GM19372 (cell line): ENCODE data around the gene PCBP3.
"Not testable (repeated sequence)": the region's sequence is repeated elsewhere in the genome, so short reads cannot be mapped to it uniquely, and the experiment has no call there.

Source experiments
- ATAC-seq: cut with Tn5 transposase; IDR thresholded peaks from one replicate; pipeline ENCODE4 v1.9.1; 2021; ENCODE audit warnings: mild to moderate bottlenecking, low read depth, moderate library complexity; ENCODE audit not compliant: unreplicated experiment

Gene PCBP3

DNA sequence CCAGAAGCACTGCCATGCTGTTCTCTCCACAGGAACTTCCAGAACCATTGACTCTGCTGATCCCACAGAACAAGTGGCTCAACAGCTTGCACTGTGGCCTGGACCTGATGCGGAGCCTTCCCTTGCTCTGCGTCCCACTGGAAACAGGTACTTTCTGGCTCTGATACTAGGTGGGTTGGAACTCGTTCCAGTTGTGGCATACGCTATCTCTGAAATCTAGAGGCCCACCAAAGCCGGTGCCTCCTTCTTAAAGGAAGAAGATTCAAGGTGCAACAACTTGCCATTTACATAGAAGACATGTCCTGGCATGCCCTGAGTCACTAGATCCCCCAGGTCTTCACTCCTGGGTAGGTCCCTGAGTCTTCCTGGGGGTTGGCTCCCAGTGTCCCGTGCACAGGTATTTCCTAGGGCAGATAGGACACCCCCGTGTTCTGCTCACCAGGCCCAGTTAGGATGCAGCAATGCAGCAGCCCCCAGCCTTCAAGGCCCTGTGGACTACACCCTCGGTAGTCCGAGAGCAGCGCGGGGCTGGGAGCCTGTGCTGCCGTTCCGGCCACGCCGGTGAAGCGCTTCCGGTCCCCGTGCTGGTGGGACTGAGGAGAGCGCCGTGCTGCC, 10.8 kb upstream of the PCBP3 start:
- ATAC-seq = no peak

DNA sequence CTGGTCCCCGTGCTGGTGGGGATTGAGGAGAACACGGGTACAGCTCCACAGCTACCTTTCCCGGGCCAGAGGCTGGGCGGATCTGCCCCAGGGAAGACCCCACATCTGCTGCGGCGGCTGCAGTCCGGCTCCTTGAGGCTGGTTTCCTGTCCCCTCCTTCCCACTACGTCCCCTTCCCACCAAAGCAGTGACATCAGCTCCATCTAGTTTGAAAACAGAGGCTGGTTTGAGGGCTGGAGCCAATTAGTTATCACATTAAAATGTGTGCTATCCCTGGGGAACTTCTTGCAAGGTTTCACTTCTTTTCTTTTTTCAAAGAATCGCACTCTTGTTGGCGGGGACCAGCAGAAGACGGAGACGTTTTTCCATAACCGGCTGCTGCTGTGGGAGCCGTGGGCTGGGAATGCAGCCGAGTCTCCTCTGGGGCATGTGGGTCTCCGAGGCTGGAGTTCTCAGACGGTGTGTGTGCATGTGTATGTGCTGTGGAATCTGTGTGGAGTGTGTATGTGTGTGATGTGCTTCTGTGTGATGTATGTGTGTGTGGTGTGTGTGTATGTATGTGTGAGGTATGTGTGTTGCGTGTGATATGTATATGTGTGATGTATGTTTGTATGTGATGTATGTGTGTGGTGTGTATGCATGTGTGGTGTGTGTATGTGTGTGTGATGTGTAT, 8.9 kb upstream of the PCBP3 start:
- no peak for ATAC-seq

DNA sequence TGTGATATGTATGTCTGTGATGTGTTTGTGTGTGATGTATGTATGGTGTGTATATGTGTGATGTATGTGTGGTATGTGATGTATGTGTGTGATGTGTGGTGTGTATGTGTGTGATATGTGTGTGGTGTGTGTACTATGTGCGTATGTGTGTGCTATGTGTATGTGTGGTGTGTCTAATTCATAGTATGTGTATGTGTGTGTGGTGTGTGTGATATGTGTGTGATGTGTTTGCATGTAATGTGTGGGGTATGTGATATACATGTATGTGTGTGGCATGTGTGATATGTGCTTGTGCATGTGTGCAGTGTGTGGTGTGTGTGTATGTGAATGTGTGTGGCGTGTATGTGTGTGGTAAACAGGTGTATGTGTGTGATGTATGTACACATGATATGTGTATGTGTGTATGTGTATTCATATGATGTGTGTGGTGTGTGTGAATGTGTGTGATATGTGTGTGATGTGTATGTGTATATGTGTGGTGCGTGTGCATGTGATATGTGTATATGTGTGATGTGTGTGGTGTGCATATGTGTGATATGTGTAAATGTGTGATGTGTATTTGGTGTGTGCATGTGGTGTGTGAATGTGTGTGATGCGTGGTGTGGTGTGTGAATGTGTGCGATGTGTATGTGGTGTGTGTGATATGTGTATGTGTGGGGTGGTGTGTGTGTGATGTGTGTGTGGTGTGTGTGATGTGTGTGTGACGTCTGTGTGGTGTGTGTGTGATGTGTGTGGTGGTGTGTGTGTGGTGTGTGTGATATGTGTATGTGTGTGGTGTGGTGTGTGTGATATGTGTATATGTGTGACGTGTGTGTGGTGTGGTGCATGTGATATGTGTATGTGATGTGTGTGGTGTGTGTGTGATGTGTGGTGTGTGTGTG, 8.0 kb upstream of the PCBP3 start:
- ATAC-seq = no peak

DNA sequence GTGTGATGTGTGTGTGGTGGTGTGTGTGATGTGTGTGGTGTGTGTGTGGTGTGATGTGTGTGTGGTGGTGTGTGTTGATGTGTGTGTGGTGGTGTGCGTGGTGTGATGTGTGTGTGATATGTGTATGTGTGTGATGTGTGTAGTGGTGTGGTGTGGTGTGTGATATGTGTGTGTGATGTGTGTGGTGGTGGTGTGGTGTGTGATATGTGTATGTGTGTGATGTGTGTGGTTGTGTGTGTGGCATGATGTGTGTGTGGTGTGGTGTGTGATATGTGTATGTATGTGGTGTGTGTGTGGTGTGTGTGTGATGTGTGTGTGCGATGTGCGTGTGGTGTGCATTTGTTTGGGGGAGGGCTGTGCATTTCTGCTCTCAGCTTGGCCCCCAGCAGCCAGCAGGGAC, 7.1 kb upstream of the PCBP3 start:
- ATAC-seq = no peak

DNA sequence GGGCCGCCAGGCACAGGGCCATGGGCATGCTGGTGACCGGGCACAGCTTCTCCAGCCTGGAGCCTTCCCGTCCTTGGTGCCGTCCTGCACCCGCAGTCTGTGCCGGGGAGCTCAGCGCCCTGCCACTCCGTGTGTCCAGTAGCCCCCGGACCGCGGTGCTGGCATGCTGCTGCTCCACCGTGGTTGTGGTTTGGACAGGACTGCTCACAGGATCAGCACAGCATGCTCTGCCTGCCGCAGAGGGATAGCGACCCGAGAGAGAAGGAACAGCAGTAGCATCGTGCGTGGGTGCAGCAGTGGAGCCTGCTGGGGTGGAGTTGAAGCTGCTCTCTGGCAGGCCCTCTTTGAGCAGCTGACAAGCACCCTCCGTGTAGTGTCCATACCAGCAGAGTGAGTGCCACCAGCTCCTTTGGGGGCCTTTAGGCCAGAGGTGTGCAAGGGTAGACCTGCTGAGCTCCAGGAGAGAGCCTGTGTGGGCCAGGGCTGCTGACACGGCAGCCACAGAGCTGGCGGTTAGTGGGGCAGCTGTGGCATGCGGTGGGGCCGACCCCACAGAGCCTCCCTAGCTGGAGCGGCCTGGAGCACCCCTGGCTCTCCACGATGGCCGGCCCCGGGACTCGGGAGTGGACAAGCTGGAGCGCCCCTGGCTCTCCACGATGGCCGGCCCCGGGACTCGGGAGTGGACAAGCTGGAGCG, 6.4 kb upstream of the PCBP3 start:
- no peak for ATAC-seq

DNA sequence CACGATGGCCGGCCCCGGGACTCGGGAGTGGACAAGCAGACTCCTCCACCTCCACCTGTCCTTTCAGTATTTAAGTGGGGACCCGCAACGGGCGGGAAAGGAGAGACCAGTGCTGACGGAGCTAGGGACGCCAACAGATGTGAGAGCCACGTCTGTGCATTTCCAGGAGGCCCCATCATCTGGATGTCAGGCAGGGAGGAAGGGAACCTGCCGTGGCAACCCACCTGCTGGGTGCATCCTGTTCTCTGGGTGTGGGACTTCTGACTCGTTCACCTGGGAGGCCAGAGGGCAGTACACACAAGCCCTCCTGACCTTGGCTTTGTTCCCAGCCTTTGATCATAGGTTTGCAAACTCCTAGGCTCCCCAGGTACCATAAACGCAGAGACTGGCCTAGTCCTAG, 5.6 kb upstream of the PCBP3 start:
- no peak for ATAC-seq

DNA sequence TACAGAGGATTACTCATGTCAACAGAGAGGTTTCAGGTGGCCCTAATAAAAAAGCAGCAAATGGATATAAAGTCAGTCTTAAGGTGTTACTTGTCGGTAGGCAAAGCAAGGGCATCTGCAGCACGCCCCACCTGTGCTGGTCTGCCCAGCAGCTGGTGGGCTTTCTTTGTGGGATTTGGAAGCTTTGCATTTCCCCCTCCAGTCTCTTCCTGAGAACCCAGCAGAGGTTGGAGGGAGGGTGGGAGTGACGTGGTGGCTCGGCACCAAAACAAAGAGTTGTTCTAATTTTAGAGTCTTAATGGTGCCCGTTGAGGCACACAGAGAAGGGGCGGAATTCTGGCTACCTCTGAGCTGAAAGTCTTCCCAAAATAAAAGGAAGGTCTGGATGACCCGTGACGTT, 4.8 kb upstream of the PCBP3 start:
- ATAC-seq = no peak

DNA sequence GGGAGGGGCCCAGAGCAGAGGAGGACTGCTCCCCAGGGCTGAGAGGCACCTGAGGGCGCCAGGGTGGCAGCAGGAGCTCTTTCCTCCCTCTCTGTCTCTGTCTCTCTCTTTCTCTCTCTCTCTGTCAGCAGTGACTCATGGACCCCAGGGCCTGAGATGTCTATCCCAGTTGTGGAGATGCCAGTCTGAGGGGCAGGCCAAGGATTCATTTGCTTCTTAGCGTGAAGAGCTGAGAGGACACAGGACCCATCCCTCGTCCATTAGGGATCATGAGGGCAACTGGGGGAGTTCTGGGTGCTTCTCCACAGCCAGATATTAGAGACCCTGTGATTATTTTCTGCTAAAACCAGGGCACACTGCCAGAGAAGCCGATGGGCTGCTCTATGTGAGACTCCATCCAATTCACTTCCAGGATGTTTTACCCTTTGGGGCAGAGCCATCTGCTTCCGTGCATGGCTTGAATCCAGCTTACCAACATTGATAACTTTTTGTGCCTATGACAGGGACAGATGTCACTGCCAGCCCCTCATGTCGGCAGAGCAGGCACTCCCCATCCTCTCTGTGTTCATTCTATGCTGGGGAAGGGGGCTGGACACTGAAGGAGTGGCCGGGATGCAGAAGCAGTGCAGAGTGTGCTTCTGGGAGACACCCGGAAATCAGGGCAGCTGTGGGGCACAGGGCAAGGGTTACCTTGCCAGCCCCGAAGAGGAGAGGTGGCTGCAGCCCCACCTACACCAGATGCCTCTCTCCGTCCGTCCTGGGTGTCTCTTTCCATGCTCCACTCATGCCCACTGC, 4.1 kb upstream of the PCBP3 start:
- no peak for ATAC-seq

DNA sequence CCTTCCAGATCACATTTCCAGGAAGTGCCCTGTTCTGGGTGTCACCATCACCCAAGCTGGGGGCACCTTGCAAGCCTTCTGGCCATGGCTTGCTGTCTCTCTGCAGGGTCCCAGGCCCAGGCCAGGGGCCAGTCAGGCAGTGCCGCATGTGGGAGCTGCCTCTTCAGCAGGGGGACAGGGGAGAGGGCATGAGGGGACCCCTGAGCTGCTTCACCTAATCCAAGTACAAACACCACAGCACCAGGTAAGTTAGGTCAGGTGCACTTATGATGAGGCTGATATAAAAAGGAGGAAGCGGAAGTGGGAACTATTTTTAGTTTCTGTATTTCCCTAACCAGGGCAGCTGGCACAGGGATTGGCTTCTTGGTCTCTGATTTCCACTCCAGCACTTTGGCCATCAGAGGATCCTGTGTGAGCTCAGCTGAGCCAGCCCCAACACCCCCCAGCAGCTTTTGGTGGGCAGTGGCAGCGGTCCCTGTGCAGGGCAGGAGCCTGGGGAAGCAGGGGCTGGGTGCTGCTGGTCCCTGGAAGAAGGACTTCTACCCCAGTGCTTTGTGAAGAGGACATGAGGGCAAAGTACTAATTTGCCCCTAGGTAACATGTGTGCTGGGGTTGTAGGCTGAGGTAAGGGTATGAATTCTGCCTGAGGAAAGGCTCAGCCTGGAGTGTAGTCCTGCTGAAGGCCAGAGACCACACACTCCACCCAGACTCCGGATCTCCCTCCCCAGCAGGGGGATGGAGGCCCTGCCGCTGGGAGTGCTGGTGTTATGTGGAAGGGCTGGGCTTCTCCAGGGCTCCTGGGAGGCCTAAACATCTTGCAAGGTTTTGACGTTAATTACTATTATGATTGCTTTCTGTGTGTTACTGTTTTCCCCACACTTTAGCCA, 3.3 kb upstream of the PCBP3 start:
- ATAC-seq = no peak

DNA sequence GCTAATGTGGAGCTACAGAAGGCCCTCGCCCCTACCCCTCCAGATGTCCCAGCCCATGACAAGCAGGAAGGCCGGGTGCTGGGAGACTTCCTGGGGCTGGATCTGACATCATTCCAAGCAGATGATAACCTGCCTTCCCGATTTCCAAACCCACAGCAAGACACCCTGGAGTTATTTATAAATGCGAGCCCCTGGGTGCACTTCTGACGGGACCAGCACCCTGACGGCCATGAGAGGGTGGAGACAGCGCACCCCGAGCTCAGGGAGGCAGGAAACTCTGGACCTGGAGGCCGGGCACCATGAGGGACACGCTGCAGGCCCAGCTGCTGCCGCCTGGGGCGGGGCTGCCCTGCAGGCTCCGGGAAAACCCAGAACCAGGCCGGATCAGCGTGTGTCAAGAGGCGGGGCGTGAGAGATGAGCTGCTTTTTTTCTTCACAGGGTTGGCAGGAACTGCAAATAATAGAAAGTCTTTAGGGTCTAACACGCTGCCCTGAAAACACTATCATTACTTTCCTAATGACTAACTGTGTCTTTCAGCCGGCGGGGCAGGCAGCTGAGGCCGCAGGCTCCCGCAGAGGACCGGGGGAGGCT, 2.5 kb upstream of the PCBP3 start:
- ATAC-seq = no peak

DNA sequence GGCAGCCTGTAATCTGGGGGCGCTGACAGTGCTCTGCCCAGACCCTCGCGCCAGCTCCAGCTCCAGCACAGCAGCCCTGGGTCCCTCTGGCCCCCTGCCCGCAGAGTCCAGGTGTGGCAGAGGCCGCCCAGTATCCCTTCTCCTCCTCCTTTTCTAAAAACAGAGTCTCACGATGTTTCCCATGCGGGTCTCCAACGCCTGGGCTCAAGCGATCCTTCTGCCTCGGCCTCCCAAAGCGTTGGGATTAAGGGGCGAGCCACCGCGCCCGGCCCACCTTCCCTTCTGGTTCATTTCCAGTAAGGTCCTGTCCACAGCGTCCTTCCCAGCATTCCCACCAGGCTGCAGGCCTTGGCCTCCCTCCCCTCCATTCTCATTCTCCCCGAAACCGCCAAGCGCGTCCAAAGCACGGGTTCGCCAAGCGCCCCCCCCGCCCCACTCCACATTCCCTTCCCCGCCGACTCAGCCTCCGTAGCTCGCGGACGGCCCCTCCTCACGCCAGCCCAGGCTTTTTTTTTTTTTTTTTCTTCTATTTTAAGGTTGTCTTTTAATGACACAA, 2.0 kb upstream of the PCBP3 start:
- ATAC-seq = no peak

DNA sequence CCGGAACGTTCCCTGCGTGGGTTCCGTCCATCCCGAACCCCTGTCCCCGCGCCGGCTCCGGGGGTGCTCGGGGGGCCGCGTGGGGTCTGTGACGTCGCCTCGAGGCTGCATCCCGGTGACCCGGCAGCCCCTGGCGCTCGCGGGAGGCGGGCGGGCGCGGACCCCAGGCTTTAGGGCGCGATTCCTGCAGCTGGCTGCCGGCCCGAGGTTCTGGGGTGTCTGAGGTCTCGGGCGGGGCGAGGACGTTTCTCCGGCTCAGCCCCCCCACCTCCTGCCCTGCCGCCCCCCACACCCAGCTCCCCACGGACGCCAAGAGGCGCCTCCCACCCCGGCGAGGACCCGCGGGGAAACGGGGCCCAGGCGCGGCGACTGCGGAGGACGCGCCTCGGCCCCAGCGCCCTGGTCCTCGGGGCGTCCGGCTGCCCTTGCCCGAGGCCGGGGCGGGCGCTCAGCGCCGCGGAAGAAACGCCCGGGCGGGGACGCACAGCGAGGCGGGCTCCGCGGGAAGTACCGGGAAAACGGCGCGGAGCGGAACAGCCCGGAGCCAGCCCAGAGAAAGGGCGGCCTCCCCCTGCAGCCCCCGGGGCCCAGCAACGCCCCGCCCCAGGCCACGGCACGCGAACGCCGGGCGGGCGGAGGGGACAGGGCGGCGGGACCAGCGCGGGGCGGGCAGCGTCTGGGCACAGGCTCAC, 1.3 kb upstream of the PCBP3 start:
- peak; percentile 1 for ATAC-seq

DNA sequence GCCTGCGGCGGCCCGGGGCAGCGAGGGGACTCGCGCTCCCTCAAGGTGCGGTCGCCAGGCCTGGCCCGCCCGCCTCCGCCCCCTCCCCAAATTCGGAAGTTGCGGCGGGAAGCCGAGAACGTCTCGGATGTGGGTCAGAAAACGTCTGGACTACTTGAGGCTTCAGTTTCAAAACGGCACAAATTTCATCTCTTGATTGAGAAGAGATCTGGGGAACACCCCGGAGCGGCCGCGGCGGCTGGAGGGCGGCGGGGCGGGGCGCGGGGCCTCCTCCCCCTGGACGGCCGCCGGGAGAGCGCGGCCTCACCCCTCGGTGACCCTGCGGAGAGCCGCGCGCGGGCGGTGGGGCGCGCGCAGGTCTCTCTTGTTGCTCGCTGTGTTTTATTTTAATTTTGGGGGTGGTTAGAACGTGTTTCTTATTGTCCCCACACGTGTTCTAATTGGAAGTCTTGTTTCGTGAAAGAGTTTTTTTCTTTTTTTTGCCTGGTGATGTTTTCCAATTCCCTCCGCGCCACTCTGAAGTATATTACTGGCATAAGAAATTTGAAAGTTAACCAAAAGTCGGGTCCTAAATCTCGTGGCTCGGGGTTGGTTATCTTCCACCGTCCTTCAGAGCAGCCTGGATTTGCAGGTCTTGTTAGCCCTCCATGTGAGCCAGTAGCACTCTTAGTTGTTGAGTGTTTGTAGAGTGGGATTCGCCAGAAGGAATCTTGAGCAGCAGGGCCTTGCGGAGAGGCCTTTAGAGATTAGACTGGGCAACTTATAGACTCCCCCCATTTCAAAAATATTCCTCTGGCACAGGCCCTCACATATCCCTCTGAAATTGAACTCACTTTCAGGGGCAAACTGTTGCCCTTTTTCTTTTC, 749 bp downstream of the PCBP3 start:
- ATAC-seq = peak; percentile 5

DNA sequence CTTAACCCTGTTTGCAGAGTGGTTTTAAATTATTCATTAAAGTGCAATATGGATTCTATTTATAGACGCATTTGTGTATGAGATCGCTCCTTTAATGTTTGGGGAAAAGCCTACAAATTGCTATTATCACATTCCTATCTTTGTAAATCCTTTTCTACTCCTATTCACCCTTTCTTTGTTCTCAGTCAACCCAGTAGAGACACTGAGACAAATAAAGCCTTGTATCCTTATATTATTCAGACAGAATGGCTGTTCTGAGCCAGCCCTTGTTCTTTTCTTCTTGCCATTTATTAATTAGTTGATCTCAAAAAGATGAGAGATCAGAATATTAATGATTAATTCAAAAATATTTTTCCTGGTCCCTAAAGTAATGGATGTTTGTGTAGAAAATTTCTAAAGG, 8.4 kb downstream of the PCBP3 start:
- ATAC-seq = no peak

DNA sequence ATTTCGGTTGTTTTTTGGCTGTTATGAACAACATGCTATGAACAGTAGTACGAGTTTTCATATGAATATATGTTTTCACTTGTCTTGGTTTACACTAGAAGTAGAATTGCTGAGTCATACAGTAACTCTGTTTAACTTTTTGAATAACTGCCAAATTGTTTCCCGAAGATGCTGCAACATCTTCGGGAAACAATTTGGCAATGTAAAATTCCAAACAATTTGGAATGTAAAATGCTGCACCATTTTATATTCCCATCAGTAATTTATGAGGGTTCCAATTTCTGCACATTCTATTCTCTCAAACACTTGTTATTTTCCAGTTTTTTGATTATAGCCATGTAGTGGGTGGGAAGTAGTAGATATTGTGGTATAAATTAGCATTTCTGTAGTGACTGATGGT, 11.6 kb downstream of the PCBP3 start:
- no peak for ATAC-seq

DNA sequence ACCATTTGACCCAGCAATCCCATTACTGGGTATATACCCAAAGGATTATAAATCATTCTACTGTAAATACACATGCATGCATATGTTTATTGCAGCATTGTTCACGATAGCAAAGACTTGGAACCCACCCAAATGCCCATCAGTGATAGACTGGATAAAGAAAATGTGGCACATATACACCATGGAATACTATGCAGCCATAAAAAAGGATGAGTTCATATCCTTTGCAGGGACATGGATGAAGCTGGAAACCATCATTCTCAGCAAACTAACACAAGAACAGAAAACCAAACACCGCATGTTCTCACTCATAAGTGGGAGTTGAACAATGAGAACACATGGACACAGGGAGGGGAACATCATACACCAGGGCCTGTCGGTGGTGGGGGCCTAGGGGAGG, 12.6 kb downstream of the PCBP3 start:
- not testable (repeated sequence) for ATAC-seq
